Body of pancreas (tissue), 4 donors: ENCODE results near the gene SLC25A34.

ENCODE experiments used
- POLR2A ChIP-seq, 3 donors: fragments of 450-650 bp; IDR thresholded peaks; one replicate each; pipeline ENCODE4 v1.6.1; 2016; ENCODE audit warnings: antibody characterized with exemption in 3 of 3, mild to moderate bottlenecking in 2 of 3
- TF ChIP-seq, protein P1 (sequence below), 7 experiments: fragments of 450-650 bp in 4 of 7; fragments of 200-600 bp in 3 of 7; sonication (generic) in 3 of 7; IDR thresholded peaks; one replicate each; pipeline ENCODE4 v1.5.1; 2016 to 2019; ENCODE audit warnings: antibody characterized with exemption in 7 of 7

DNA sequence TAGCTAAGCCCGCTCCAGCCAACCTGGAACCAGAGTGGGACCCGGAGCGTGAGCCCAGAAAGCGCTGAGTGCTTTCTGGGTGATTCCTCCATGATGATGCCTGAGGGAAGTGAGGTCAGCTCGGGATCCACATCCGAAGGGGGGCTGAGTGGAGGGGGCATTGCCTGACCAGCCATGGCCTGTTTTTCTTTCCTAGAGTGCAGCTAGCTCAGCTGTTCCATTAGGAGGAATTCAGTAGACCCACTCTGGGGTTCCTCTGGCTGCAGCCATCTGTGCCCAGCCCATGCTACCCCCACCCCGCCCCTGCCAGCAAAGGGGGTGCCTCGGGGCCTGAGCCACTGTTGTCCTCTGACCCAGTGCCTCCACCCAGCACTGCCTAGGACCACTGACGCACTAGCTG, 9.6 kb upstream of the SLC25A34 start:
- TF ChIP-seq, protein P1, sequence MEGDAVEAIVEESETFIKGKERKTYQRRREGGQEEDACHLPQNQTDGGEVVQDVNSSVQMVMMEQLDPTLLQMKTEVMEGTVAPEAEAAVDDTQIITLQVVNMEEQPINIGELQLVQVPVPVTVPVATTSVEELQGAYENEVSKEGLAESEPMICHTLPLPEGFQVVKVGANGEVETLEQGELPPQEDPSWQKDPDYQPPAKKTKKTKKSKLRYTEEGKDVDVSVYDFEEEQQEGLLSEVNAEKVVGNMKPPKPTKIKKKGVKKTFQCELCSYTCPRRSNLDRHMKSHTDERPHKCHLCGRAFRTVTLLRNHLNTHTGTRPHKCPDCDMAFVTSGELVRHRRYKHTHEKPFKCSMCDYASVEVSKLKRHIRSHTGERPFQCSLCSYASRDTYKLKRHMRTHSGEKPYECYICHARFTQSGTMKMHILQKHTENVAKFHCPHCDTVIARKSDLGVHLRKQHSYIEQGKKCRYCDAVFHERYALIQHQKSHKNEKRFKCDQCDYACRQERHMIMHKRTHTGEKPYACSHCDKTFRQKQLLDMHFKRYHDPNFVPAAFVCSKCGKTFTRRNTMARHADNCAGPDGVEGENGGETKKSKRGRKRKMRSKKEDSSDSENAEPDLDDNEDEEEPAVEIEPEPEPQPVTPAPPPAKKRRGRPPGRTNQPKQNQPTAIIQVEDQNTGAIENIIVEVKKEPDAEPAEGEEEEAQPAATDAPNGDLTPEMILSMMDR (IDR thresholded peaks at IDR 0.05) = no peak
- no peak for TF ChIP-seq POLR2A (IDR thresholded peaks at IDR 0.05)
